WTC11 (cell line): ENCODE measurements around the gene DCLK2.

ENCODE experiments used
- ARID4B ChIP-seq: sonication (generic); formaldehyde crosslinking; IDR thresholded peaks from 2 replicates; pipeline ENCODE4 v1.8.0; 2023; ENCODE audit warnings: missing genetic modification reagents, mild to moderate bottlenecking, borderline replicate concordance
- ATF6 ChIP-seq: sonication (generic); formaldehyde crosslinking; IDR thresholded peaks from 2 replicates; pipeline ENCODE4 v1.8.1; 2023; ENCODE audit warnings: mild to moderate bottlenecking, missing genetic modification reagents
- CTCF ChIP-seq: fragments of 200-600 bp; IDR thresholded peaks from 2 replicates; pipeline ENCODE4 v1.8.0; 2022; ENCODE audit warnings: antibody characterized with exemption
- ESRRA ChIP-seq: sonication (generic); formaldehyde crosslinking; IDR thresholded peaks from 2 replicates; pipeline ENCODE4 v1.8.1; 2022; ENCODE audit warnings: mild to moderate bottlenecking, missing genetic modification reagents, borderline replicate concordance
- FOXJ3 ChIP-seq: sonication (generic); formaldehyde crosslinking; IDR thresholded peaks from 2 replicates; pipeline ENCODE4 v1.9.0; 2021; ENCODE audit warnings: missing genetic modification reagents, mild to moderate bottlenecking, borderline replicate concordance
- NR3C1 ChIP-seq: sonication (generic); formaldehyde crosslinking; conservative IDR thresholded peaks from 2 replicates; pipeline ENCODE4 v1.8.1; 2023; ENCODE audit warnings: low read depth, mild to moderate bottlenecking, missing genetic modification reagents
- SMAD4 ChIP-seq: sonication (generic); formaldehyde crosslinking; IDR thresholded peaks from 2 replicates; pipeline ENCODE4 v1.8.0; 2022; ENCODE audit warnings: mild to moderate bottlenecking, missing genetic modification reagents
- STAT6 ChIP-seq: sonication (generic); formaldehyde crosslinking; conservative IDR thresholded peaks from 2 replicates; pipeline ENCODE4 v1.8.1; 2023; ENCODE audit warnings: mild to moderate bottlenecking, low read depth, missing genetic modification reagents, moderate library complexity
- TEAD4 ChIP-seq: sonication (generic); formaldehyde crosslinking; IDR thresholded peaks from 2 replicates; pipeline ENCODE4 v1.8.0; 2022; ENCODE audit warnings: mild to moderate bottlenecking, missing genetic modification reagents
- TP53 ChIP-seq: sonication (generic); formaldehyde crosslinking; IDR thresholded peaks from 2 replicates; pipeline ENCODE4 v1.8.1; 2023; ENCODE audit warnings: mild to moderate bottlenecking, missing genetic modification reagents
- USF1 ChIP-seq: sonication (generic); formaldehyde crosslinking; IDR thresholded peaks from 2 replicates; pipeline ENCODE4 v1.8.0; 2022; ENCODE audit warnings: mild to moderate bottlenecking, missing genetic modification reagents
- ZBTB21 ChIP-seq: sonication (generic); formaldehyde crosslinking; IDR thresholded peaks from 2 replicates; pipeline ENCODE4 v1.8.1; 2023; ENCODE audit warnings: mild to moderate bottlenecking, missing genetic modification reagents, borderline replicate concordance
- ZNF281 ChIP-seq: sonication (generic); formaldehyde crosslinking; IDR thresholded peaks from 2 replicates; pipeline ENCODE4 v1.8.0; 2023; ENCODE audit warnings: mild to moderate bottlenecking, missing genetic modification reagents

- TF ChIP-seq STAT6 (CRISPR knock-in tag), result no peak
- no peak for TF ChIP-seq TEAD4 (CRISPR knock-in tag)
- TF ChIP-seq SMAD4 (CRISPR knock-in tag), result no peak
- TF ChIP-seq FOXJ3, result no peak
- TF ChIP-seq USF1 (CRISPR knock-in tag), result no peak
- TF ChIP-seq NR3C1 (CRISPR knock-in tag), result no peak
- TF ChIP-seq ZNF281 (CRISPR knock-in tag), result no peak
- no peak for TF ChIP-seq CTCF
- TF ChIP-seq ESRRA (CRISPR knock-in tag), result no peak
- no peak for TF ChIP-seq ARID4B (CRISPR knock-in tag)
- TF ChIP-seq ATF6, result no peak
- TF ChIP-seq TP53, result no peak
- TF ChIP-seq ZBTB21, result no peak
Observed at GRCh38 chr4:150265806-150266205, 187.6 kb downstream of the DCLK2 start.
